ENCODE measurements around the gene EGR1. TPM values are rescaled to one million over a fixed set of nuclear protein-coding genes. Genes with fewer than 3 reads are reported as not detected.

The EGR1 gene
- total and polyA plus RNA-seq, 2 donors (not counting 1 experiment from before 2014, with no cell fraction given), result 13.7 to 212 TPM

DNA sequence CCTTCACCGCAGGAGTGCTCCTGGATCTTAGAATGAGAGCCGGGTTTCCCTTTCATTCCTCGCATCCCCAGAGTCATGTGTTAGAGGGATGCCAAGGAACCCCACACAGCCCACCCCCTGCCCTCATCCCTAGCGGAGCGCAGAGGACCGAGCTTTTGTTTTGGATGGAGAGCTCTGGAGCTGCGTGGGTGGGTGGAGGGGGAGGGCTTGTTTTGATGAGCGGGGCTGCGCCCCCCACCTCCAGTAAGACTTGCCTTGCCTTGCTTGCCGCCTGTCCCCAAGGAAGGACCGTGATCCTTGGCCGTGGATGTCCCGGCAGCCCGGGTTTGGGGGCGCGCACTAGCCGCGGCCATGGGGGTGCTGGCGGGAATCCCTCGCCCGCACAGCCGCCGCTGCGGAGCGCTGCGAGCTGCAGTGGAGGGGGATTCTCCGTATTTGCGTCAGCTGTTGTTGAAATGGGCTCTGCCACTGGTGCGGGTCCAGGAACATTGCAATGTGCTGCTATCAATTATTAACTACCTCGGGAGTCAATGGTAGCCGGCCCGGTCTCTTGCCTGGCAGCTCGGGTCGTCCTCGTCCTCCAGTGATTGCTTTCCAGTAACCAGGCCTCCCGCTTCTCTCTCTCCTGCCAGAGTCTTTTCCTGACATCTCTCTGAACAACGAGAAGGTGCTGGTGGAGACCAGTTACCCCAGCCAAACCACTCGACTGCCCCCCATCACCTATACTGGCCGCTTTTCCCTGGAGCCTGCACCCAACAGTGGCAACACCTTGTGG is 1.0 kb downstream of the EGR1 start:
- intact Hi-C loops (cut with micrococcal nuclease), result loop anchor here (10.0 kb wide), 1 partner anchor 938 kb away; the partner anchor contains the start of gene SPATA24
- peaks cover 0 to 2% of the 10 kb centered on the region in 2 experiments for H3K36me3 ChIP-seq (replicated peaks in 1 of 2; ENCODE audit: control extremely low read depth in 1 of 2, control insufficient read depth in 1 of 2, extremely low read depth in 1 of 2, insufficient read depth in 2 of 2, low read length in 1 of 2)
- peaks cover 25% of the 10 kb centered on the region for H4K20me1 ChIP-seq (ENCODE audit: control insufficient read depth, insufficient read depth, low read length, poor library complexity, severe bottlenecking)
- Mint-ChIP-seq H3K4me1 (peaks cover 34% of the 10 kb centered on the region), H3K27ac (peak overlapping the region; percentile 79), H3K27me3 (no peaks in the 10 kb centered on the region), H3K4me3 (peak overlapping the region; percentile 94), H3K9me3 (ENCODE audit: insufficient read depth) (no peaks in the 10 kb centered on the region)
- no peak for ATAC-seq (ENCODE audit: low read depth)
- 44% methylated on average over 36 of the region's 39 CpGs for WGBS (ENCODE audit: insufficient coverage)
- H3K79me2 ChIP-seq (ENCODE audit: control insufficient read depth, insufficient read depth, low read length), result peaks cover 3% of the 10 kb centered on the region
- DNase-seq, result no peak
- H3K4me2 ChIP-seq (replicated peaks; ENCODE audit: low read depth, low read length, poor library complexity, severe bottlenecking), result peak overlapping the region; percentile 100
- peak overlapping the region; percentile 57 to 98 (median 67) for H3K4me3 ChIP-seq (ENCODE audit: control extremely low read depth in 1 of 5, extremely low read depth in 1 of 5, insufficient read depth in 1 of 5, low read depth in 2 of 5, low read length in 4 of 5)
- H3K9me3 ChIP-seq (ENCODE audit: control extremely low read depth in 1 of 3, control insufficient read depth in 2 of 3, insufficient read depth in 1 of 3, low read length in 2 of 3), result no peaks in the 10 kb centered on the region
- TF ChIP-seq CTCF (IDR thresholded peaks at IDR 0.05) (no peak), EZH2 (IDR thresholded peaks at IDR 0.05; ENCODE audit: borderline replicate concordance, insufficient read depth, low read depth, low read length, poor library complexity, severe bottlenecking) (no peak)
- CTCF ChIA-PET, result interaction anchor here (1.1 to 9.3 kb wide), 3 partner anchors 17 to 37 kb away, joined by 5 to 65 read pairs (median 43); no protein-coding TSS in a partner anchor
- POLR2A ChIA-PET, result interaction anchor here (1.7 to 1.9 kb wide), 2 partner anchors 109 to 113 kb away, joined by 6 to 7 read pairs; partner anchors contain the start of genes HSPA9 and KDM3B
- peaks cover 16 to 29% of the 10 kb centered on the region in 2 donors for H3K4me1 ChIP-seq (ENCODE audit: control insufficient read depth in 2 of 2, insufficient read depth in 2 of 2, low read length in 2 of 2)
- H2AFZ ChIP-seq (ENCODE audit: insufficient read depth, low read depth, low read length, poor library complexity, severe bottlenecking), result peak overlapping the region; percentile 87
- H3K27ac ChIP-seq (ENCODE audit: low read length in 2 of 2), result no peak overlapping the region
- no peaks in the 10 kb centered on the region for H3K27me3 ChIP-seq (replicated peaks in 1 of 4; ENCODE audit: control extremely low read depth in 1 of 4, control insufficient read depth in 3 of 4, insufficient read depth in 4 of 4, low read length in 3 of 4)
- H3K9ac ChIP-seq (ENCODE audit: low read length), result peak overlapping the region; percentile 91

Measured in B cell (primary cell).